Omental fat pad (tissue), 4 donors: Measurements from ENCODE around the gene PRKAG1. TPM values are rescaled to one million over a fixed set of nuclear protein-coding genes. Genes with fewer than 3 reads are reported as not detected.
A peak's percentile ranks its signal among the peaks of the same experiment; 100 is the strongest.

Experiments used
- ATAC-seq: fragments of 150-250 bp; one replicate; pipeline ENCODE4 v1.9.1; 2016; ENCODE audit warnings: mild to moderate bottlenecking, moderate library complexity; ENCODE audit not compliant: low FRiP score
- DNase-seq: peaks from one replicate; pipeline ENCODE4 v3.0.0-alpha.2; 2019; ENCODE audit warnings: low spot score
- CTCF ChIP-seq, 3 donors: fragments of 450-650 bp; IDR thresholded peaks; one replicate each; pipeline ENCODE4 v1.5.1; 2016 to 2017; ENCODE audit warnings: antibody characterized with exemption in 3 of 3, mild to moderate bottlenecking in 3 of 3, moderate library complexity in 2 of 3
- total RNA-seq, 4 donors: library from RNA; depleted of rRNA; stranded (reverse); fragments of >200 nt; gene quantifications; one replicate each; pipeline ENCODE4 v1.1.0, GENCODE V29; 2016

PRKAG1 gene
- total RNA-seq, 4 donors from 2014 or later, result 40.0 to 64.2 (median 54.4) TPM

DNA sequence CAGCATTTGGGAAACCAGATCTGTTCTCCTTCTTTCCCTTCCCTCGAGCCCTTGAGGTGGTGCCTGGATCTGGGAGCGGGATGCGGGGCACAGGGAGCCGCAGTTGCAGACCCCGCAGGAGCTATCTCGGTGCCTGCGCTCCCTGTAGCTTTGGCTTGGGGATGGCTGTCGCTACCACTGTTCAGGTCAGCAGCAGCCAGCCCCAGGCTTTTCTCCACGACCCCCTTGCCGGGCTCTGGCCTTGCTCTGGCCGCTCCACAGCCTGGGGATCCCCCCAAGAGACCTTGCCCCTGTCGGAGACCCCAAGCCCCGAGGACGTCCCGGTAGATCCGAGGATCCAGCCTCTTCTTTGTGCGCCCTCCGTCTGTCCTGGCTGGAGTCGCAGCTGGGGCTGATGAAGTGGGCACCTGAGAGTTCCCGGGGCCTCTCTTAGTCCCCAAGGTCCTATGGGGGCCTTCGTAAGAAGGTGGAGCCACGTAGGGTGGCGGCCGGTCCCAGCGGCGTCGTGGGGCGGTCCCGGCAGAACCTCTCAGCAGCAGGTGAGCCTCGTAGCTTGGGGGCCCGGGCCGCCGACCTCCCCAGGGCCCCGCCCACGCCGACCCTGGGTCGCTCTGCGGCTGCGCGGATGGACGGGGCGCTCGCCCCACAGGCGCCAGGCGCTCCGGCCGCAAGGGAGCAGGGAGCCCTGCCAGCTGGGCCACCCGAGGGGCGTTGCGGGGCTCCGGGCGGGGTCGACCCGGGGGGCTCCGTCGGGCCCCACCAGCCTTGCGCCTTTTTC is 20.7 kb downstream of the PRKAG1 start:
- TF ChIP-seq CTCF (IDR thresholded peaks at IDR 0.05), result no peak
- ATAC-seq, result no peak
- DNase-seq, result no peak

- ATAC-seq, result peak; percentile 31
- peak; percentile 51 for DNase-seq
- no peak for TF ChIP-seq CTCF (IDR thresholded peaks at IDR 0.05)
Measured at GRCh38 chr12:48996794-48997718, 21.5 kb downstream of the PRKAG1 start.

DNA sequence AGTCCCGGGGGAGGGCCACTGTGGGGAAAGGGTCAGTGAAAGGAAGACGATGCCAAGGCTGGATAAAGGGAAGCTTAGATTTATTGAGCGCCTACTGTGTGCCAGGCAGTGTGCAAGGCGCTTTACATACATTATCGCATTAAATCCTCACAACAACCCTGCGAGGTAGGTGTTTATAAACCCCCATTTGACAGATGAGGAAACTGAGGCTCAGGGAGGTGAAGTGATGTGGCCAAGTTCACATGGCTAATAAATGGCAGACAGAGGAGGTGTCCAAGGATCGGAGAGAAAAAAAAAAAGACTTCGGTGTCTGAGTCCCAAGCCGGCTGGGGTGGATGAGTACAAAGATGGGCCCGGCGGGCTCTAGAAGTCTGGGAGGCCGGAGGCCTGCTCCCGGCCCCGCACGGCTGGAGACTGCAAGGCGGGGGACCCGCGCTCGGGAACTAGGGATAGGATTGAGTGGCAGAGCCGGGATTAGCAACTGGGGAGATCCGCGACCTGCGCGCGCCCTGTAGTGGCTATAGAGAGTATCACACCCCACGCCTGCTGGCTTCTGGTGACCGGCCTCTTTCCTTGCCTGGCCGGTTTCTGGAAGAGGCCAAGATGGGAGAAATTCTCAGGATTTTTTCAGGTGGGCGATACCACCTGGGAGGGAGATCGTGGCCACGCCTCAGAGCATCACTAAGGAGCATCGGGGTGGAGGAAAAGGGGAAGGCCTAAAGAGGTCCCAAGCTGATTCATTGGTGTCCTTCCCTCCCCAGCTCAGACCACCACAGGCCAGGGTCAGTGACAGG is 23.3 kb downstream of the PRKAG1 start:
- peak; percentile 55 for DNase-seq
- peak in 1 of 3 donors; percentile 44 for TF ChIP-seq CTCF (IDR thresholded peaks at IDR 0.05)
- ATAC-seq, result peak; percentile 85

GRCh38 chr12:48994224-48995085 is 24.1 kb downstream of the PRKAG1 start:
- DNase-seq (no peak), ATAC-seq (no peak)
- no peak for TF ChIP-seq CTCF (IDR thresholded peaks at IDR 0.05)

- ATAC-seq (no peak), DNase-seq (no peak)
- TF ChIP-seq CTCF (IDR thresholded peaks at IDR 0.05), result no peak
Measured at GRCh38 chr12:48993787-48994186, 24.8 kb downstream of the PRKAG1 start.
